ENCODE data around the gene FLNB.

DNA sequence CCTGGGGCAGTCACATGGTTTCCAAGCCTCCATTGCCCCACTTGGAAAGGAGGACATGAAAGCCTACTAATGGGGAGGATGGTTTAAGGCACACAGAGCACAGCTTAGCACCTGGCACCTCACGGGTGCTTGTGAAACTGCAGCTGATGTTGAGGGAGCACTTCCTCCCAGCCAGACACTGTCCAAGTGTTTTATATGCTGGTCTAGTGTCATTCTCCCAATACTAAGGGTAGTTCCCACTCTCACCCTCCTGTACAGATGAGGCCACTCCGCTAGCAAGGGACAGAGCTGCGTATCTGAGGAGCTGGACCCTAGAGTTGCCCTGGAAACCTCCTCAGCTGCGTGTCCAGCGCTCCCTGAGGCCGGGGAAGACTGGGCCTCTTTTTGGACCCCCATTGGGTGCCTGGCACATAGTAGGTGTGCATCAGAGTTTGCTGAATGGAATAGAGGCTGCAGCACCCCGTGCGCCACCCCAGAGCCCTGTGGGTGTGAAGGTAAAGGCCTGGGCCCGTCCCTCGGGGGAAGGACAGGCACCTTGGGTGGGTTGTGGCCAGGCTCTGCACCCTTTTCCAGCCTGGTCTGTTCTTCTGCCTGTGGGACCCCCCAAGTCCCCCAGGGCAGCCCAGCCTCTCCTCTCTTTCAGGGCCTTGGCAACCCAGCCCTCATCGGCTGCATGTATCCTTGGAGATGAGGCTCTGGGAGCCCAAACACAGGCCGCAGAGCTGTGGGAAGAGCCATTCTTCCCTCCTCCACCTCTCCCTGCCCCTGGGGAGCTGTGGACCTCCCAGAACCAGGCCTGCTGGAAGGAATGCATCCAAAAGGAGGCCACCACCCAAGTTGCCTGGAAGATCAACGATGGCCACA, 171.2 kb downstream of the FLNB start:
- TF ChIP-seq, protein P1, sequence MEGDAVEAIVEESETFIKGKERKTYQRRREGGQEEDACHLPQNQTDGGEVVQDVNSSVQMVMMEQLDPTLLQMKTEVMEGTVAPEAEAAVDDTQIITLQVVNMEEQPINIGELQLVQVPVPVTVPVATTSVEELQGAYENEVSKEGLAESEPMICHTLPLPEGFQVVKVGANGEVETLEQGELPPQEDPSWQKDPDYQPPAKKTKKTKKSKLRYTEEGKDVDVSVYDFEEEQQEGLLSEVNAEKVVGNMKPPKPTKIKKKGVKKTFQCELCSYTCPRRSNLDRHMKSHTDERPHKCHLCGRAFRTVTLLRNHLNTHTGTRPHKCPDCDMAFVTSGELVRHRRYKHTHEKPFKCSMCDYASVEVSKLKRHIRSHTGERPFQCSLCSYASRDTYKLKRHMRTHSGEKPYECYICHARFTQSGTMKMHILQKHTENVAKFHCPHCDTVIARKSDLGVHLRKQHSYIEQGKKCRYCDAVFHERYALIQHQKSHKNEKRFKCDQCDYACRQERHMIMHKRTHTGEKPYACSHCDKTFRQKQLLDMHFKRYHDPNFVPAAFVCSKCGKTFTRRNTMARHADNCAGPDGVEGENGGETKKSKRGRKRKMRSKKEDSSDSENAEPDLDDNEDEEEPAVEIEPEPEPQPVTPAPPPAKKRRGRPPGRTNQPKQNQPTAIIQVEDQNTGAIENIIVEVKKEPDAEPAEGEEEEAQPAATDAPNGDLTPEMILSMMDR (IDR thresholded peaks at IDR 0.05) = no peak
- no peak for TF ChIP-seq EP300 (IDR thresholded peaks at IDR 0.05; ENCODE audit: low read depth)
